ENCODE results near the gene CRYL1.

GRCh38 chr13:20465218-20465879 lies 60.3 kb downstream of the CRYL1 start:
- no peak for TF ChIP-seq CTCF (IDR thresholded peaks at IDR 0.05; ENCODE audit: insufficient read depth, low read length)
- no peak for TF ChIP-seq GABPA (IDR thresholded peaks at IDR 0.05; ENCODE audit: low read depth)
- TF ChIP-seq POLR2AphosphoS5 (IDR thresholded peaks at IDR 0.05; ENCODE audit: low read depth): no peak
- no peak for TF ChIP-seq REST (IDR thresholded peaks at IDR 0.05; ENCODE audit: insufficient replicate concordance, low read depth)
- TF ChIP-seq SPI1 (IDR thresholded peaks at IDR 0.05; ENCODE audit: borderline replicate concordance, low read depth): no peak
